HPDE6-E6E7 (cell line): ENCODE data around the gene ZDHHC8.

ENCODE experiments used
- DNase-seq: peaks from one replicate; pipeline ENCODE4 v3.0.0; 2011; ENCODE audit warnings: missing footprints; ENCODE audit errors: extremely low spot score

Gene ZDHHC8

GRCh38 chr22:20131597-20131858, at the start of gene ZDHHC8:
ZDHHC8 (plus strand) TSS chr22:20131804; CDS start chr22:20131948, 144 bp downstream.
- DNase-seq = no peak

- no peak for DNase-seq
Measured at GRCh38 chr22:20083157-20083890, 48.3 kb upstream of the ZDHHC8 start.

- no peak for DNase-seq
Measured at GRCh38 chr22:20083891-20084546, 47.6 kb upstream of the ZDHHC8 start.

- DNase-seq = no peak
Measured at GRCh38 chr22:20084547-20085413, 46.8 kb upstream of the ZDHHC8 start.

GRCh38 chr22:20085651-20086050, 46.0 kb upstream of the ZDHHC8 start:
- no peak for DNase-seq

GRCh38 chr22:20086101-20086599, 45.5 kb upstream of the ZDHHC8 start:
- no peak for DNase-seq

GRCh38 chr22:20086763-20087162, 44.8 kb upstream of the ZDHHC8 start:
- DNase-seq = no peak

- no peak for DNase-seq
Measured at GRCh38 chr22:20087319-20088262, 44.0 kb upstream of the ZDHHC8 start.

GRCh38 chr22:20088263-20088648, 43.3 kb upstream of the ZDHHC8 start:
- no peak for DNase-seq

GRCh38 chr22:20089226-20089976, 42.2 kb upstream of the ZDHHC8 start:
- no peak for DNase-seq

- DNase-seq = no peak
Measured at GRCh38 chr22:20089977-20090729, 41.5 kb upstream of the ZDHHC8 start.

- DNase-seq = no peak
Measured at GRCh38 chr22:20090730-20091240, 40.8 kb upstream of the ZDHHC8 start.

GRCh38 chr22:20091690-20092476, 39.7 kb upstream of the ZDHHC8 start:
- no peak for DNase-seq

GRCh38 chr22:20092477-20092854, 39.1 kb upstream of the ZDHHC8 start:
- no peak for DNase-seq

- DNase-seq = no peak
Measured at GRCh38 chr22:20093418-20094196, 38.0 kb upstream of the ZDHHC8 start.

- DNase-seq = no peak
Measured at GRCh38 chr22:20094197-20094807, 37.3 kb upstream of the ZDHHC8 start.

- DNase-seq = no peak
Measured at GRCh38 chr22:20095521-20095920, 36.1 kb upstream of the ZDHHC8 start.
